Measurements from ENCODE around the gene C10orf71.

Gene C10orf71

DNA sequence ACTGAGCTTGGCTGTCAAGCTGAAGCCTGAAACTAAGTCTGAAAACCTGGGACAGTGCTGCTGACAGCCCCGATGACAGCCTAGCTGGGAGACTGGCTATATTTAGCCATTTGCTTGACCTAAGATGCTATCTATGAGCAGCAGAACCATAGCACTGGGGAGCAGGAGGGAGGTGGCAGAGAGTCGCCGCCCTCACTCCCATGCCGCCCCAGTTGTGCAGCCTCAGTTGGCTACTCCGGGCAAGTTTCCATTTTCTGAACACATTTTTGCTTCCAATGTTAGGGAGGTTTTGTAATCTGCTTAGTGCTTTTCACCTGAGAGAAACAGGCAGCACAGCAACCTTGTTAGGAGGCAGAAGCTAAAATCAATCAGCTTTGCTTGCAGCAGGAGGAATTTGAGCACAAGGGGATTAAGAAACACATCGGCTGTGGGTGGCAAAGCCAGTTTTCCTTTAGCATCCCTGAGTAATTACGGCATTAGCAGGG is 20.4 kb upstream of the C10orf71 start:
- Histone ChIP-seq H3K36me3 (ENCODE audit: control insufficient read depth, low read length) (no peaks in the 10 kb centered on the region), H3K4me3 (ENCODE audit: low read length) (no peak overlapping the region), H3K27me3 (ENCODE audit: control insufficient read depth, low read length) (peaks cover 18% of the 10 kb centered on the region), H3K4me2 (ENCODE audit: low read length) (no peak overlapping the region), H3F3A (ENCODE audit: control insufficient read depth, insufficient read depth) (no peaks in the 10 kb centered on the region), H4K20me1 (ENCODE audit: control insufficient read depth, insufficient read depth, low read depth, low read length) (no peaks in the 10 kb centered on the region), H3K4me1 (ENCODE audit: control insufficient read depth, low read length) (no peaks in the 10 kb centered on the region), H3K9me2 (replicated peaks; ENCODE audit: control insufficient read depth, low read length) (no peaks in the 10 kb centered on the region), H3K79me2 (ENCODE audit: control insufficient read depth, low read length) (no peaks in the 10 kb centered on the region), H3K27ac (ENCODE audit: low read depth, low read length) (no peak overlapping the region), H3K9me3 (ENCODE audit: control insufficient read depth, insufficient read depth, low read length) (no peaks in the 10 kb centered on the region)
- no peak for TF ChIP-seq EZH2phosphoT487 (IDR thresholded peaks at IDR 0.05; ENCODE audit: borderline replicate concordance, low read length)
- TF ChIP-seq CTCF (IDR thresholded peaks at IDR 0.05; ENCODE audit: low read depth, low read length, poor library complexity, severe bottlenecking), result no peak

GRCh38 chr10:49279015-49279880 is 19.7 kb upstream of the C10orf71 start:
- H3K4me3 ChIP-seq (ENCODE audit: low read length), result no peak overlapping the region
- no peak overlapping the region for H3K27ac ChIP-seq (ENCODE audit: low read depth, low read length)
- no peaks in the 10 kb centered on the region for H3K79me2 ChIP-seq (ENCODE audit: control insufficient read depth, low read length)

GRCh38 chr10:49280001-49280408 is 19.0 kb upstream of the C10orf71 start:
- Histone ChIP-seq H3K27ac (ENCODE audit: low read depth, low read length) (no peak overlapping the region), H3K4me3 (ENCODE audit: low read length) (no peak overlapping the region), H3F3A (ENCODE audit: control insufficient read depth, insufficient read depth) (no peaks in the 10 kb centered on the region), H3K9me3 (ENCODE audit: control insufficient read depth, insufficient read depth, low read length) (no peaks in the 10 kb centered on the region), H3K4me1 (ENCODE audit: control insufficient read depth, low read length) (no peaks in the 10 kb centered on the region), H3K4me2 (ENCODE audit: low read length) (no peak overlapping the region), H3K79me2 (ENCODE audit: control insufficient read depth, low read length) (no peaks in the 10 kb centered on the region), H4K20me1 (ENCODE audit: control insufficient read depth, insufficient read depth, low read depth, low read length) (no peaks in the 10 kb centered on the region), H3K36me3 (ENCODE audit: control insufficient read depth, low read length) (no peaks in the 10 kb centered on the region), H3K9me2 (replicated peaks; ENCODE audit: control insufficient read depth, low read length) (no peaks in the 10 kb centered on the region), H3K27me3 (ENCODE audit: control insufficient read depth, low read length) (peaks cover 16% of the 10 kb centered on the region)
- no peak for TF ChIP-seq EZH2phosphoT487 (IDR thresholded peaks at IDR 0.05; ENCODE audit: borderline replicate concordance, low read length)
- TF ChIP-seq CTCF (IDR thresholded peaks at IDR 0.05; ENCODE audit: low read depth, low read length, poor library complexity, severe bottlenecking), result no peak

More at GRCh38 chr10:49279015-49279880, 19.7 kb upstream of the C10orf71 start:
- no peak overlapping the region for H3K4me2 ChIP-seq (ENCODE audit: low read length)
- no peaks in the 10 kb centered on the region for H3K4me1 ChIP-seq (ENCODE audit: control insufficient read depth, low read length)
- no peaks in the 10 kb centered on the region for H3K36me3 ChIP-seq (ENCODE audit: control insufficient read depth, low read length)
- H3K9me2 ChIP-seq (replicated peaks; ENCODE audit: control insufficient read depth, low read length), result no peaks in the 10 kb centered on the region
- TF ChIP-seq CTCF (IDR thresholded peaks at IDR 0.05; ENCODE audit: low read depth, low read length, poor library complexity, severe bottlenecking) (no peak), EZH2phosphoT487 (IDR thresholded peaks at IDR 0.05; ENCODE audit: borderline replicate concordance, low read length) (no peak)
- H3K27me3 ChIP-seq (ENCODE audit: control insufficient read depth, low read length), result peaks cover 18% of the 10 kb centered on the region
- no peaks in the 10 kb centered on the region for H3K9me3 ChIP-seq (ENCODE audit: control insufficient read depth, insufficient read depth, low read length)
- H4K20me1 ChIP-seq (ENCODE audit: control insufficient read depth, insufficient read depth, low read depth, low read length), result no peaks in the 10 kb centered on the region
- no peaks in the 10 kb centered on the region for H3F3A ChIP-seq (ENCODE audit: control insufficient read depth, insufficient read depth)

Measured in DOHH2 (cell line).